OCI-LY1 (cell line): ENCODE results near the gene SYMPK.

Experiments
- H2AFZ ChIP-seq: fragments of 200-600 bp; sonication (generic), shearing (Covaris generic); 2 replicates; pipeline ENCODE4 v1.6.0; 2014; ENCODE audit warnings: antibody characterized with exemption, mild to moderate bottlenecking, low read length
- H3F3A ChIP-seq: fragments of 200-600 bp; sonication (generic), shearing (Covaris generic); 2 replicates; pipeline ENCODE4 v1.6.0; 2014; ENCODE audit warnings: mild to moderate bottlenecking, antibody characterized with exemption, low read length, moderate library complexity; ENCODE audit not compliant: insufficient read depth
- H3K27ac ChIP-seq: fragments of 200-600 bp; sonication (generic); 2 replicates; pipeline ENCODE4 v1.5.1; 2014; ENCODE audit warnings: low read length, mixed run types, mild to moderate bottlenecking, low read depth; ENCODE audit not compliant: poor library complexity, severe bottlenecking
- H3K27me3 ChIP-seq: fragments of 200-600 bp; sonication (generic); 2 replicates; pipeline ENCODE4 v1.6.0; 2014; ENCODE audit warnings: antibody characterized with exemption, mild to moderate bottlenecking, low read length, moderate library complexity; ENCODE audit not compliant: insufficient read depth
- H3K36me3 ChIP-seq: fragments of 200-600 bp; sonication (generic); 2 replicates; pipeline ENCODE4 v1.6.1; 2014; ENCODE audit warnings: mild to moderate bottlenecking, antibody characterized with exemption, low read length, moderate library complexity, mixed read lengths; ENCODE audit not compliant: insufficient read depth
- H3K4me1 ChIP-seq: fragments of 200-600 bp; sonication (generic); 2 replicates; pipeline ENCODE4 v1.5.1; 2014; ENCODE audit warnings: mild to moderate bottlenecking, low read length, moderate library complexity; ENCODE audit not compliant: insufficient read depth, severe bottlenecking
- H3K4me2 ChIP-seq: fragments of 200-600 bp; sonication (generic), shearing (Covaris generic); 2 replicates; pipeline ENCODE4 v1.6.1; 2014; ENCODE audit warnings: low read length
- H3K4me3 ChIP-seq: fragments of 200-600 bp; sonication (generic); 2 replicates; pipeline ENCODE4 v1.5.1; 2014; ENCODE audit warnings: low read length, low read depth, mild to moderate bottlenecking, mixed read lengths; ENCODE audit not compliant: poor library complexity, severe bottlenecking
- H3K79me2 ChIP-seq: fragments of 200-600 bp; shearing (Covaris generic); 2 replicates; pipeline ENCODE4 v1.6.1; 2016; ENCODE audit warnings: mixed run types, low read length, mixed read lengths; ENCODE audit not compliant: insufficient read depth
- H3K9ac ChIP-seq: fragments of 200-600 bp; sonication (generic), shearing (Covaris generic); 2 replicates; pipeline ENCODE4 v1.6.1; 2014; ENCODE audit warnings: mild to moderate bottlenecking, low read length, mixed read lengths
- H3K9me2 ChIP-seq: fragments of 200-600 bp; sonication (generic), shearing (Covaris generic); 2 replicates; pipeline ENCODE4 v1.6.1; 2014; ENCODE audit warnings: low read depth, mild to moderate bottlenecking, low read length, mixed read lengths
- H3K9me3 ChIP-seq: fragments of 200-600 bp; shearing (Covaris generic); 2 replicates; pipeline ENCODE4 v1.6.1; 2014; ENCODE audit warnings: low read length, mixed read lengths
- H4K20me1 ChIP-seq: fragments of 200-600 bp; sonication (generic), shearing (Covaris generic); 2 replicates; pipeline ENCODE4 v1.6.0; 2016; ENCODE audit warnings: mild to moderate bottlenecking, low read length; ENCODE audit not compliant: insufficient read depth
- EZH2 ChIP-seq: fragments of 200-600 bp; sonication (generic), shearing (Covaris generic); IDR thresholded peaks from 2 replicates; pipeline ENCODE4 v1.8.0; 2017; ENCODE audit warnings: borderline replicate concordance, mixed run types, mild to moderate bottlenecking, antibody characterized with exemption, low read length, moderate library complexity, mixed read lengths
- TF ChIP-seq, protein P1 (sequence below): fragments of 200-600 bp; sonication (generic), shearing (Covaris generic); IDR thresholded peaks from 2 replicates; pipeline ENCODE4 v1.5.1; 2017; ENCODE audit warnings: mild to moderate bottlenecking, antibody characterized with exemption, low read length, moderate library complexity, mixed read lengths

The SYMPK gene

DNA sequence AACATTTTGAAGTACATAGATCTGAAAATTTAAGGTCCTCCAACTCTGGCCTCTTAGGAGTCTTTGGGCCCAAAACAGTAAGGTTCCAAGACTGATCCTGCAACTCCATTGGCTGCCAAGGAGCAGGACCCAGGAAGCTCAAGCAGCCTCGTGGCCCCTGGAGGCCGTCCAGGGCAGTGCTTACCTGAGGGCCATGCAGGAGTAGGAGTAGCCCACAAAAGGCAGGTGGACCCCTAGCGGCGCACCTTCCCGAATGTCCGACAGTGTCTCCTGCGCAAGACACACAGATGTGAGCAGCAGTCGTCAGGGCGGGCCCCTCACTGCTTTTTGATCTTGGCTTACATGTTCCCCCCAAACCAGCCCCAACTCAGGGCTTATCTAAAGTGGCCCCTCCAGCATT, 88.2 kb downstream of the SYMPK start:
- H2AFZ ChIP-seq, result no peak overlapping the region
- H4K20me1 ChIP-seq, result no peaks in the 10 kb centered on the region
- peaks cover 39% of the 10 kb centered on the region for H3K4me1 ChIP-seq
- H3K27me3 ChIP-seq, result no peaks in the 10 kb centered on the region
- no peaks in the 10 kb centered on the region for H3K9me3 ChIP-seq
- no peak for TF ChIP-seq EZH2
- TF ChIP-seq, protein P1, sequence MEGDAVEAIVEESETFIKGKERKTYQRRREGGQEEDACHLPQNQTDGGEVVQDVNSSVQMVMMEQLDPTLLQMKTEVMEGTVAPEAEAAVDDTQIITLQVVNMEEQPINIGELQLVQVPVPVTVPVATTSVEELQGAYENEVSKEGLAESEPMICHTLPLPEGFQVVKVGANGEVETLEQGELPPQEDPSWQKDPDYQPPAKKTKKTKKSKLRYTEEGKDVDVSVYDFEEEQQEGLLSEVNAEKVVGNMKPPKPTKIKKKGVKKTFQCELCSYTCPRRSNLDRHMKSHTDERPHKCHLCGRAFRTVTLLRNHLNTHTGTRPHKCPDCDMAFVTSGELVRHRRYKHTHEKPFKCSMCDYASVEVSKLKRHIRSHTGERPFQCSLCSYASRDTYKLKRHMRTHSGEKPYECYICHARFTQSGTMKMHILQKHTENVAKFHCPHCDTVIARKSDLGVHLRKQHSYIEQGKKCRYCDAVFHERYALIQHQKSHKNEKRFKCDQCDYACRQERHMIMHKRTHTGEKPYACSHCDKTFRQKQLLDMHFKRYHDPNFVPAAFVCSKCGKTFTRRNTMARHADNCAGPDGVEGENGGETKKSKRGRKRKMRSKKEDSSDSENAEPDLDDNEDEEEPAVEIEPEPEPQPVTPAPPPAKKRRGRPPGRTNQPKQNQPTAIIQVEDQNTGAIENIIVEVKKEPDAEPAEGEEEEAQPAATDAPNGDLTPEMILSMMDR, result no peak
- H3K27ac ChIP-seq, result no peak overlapping the region
- H3K4me3 ChIP-seq, result no peak overlapping the region
- H3K79me2 ChIP-seq, result no peaks in the 10 kb centered on the region
- H3K4me2 ChIP-seq, result no peak overlapping the region
- H3K9ac ChIP-seq, result no peak overlapping the region
- H3K36me3 ChIP-seq, result 0 out of 2 replicates have a peak, but pooled peaks cover 4% of the 10 kb centered on the region
- H3K9me2 ChIP-seq, result no peaks in the 10 kb centered on the region
- no peaks in the 10 kb centered on the region for H3F3A ChIP-seq

DNA sequence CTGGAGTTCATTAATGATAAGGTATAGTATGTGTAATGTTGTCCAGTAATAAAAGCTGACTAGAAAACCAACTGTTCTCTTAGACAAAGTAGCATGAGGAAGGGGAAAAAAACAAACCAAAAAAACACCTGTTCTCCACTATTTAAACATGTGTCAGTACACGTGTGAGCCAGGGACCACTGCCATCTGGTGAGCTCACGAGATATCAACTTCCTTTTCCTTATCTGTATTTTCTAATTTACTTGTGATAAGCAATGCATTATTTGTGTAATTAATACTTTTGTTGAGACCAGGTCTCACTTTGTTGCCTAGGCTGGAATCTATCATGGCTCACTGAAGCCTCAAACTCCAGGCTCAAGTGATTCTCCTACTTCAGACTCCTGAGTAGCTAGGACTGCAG, 89.6 kb downstream of the SYMPK start:
- TF ChIP-seq, protein P1, result peak; percentile 11; the same call in 1 of the 2 replicates
- TF ChIP-seq EZH2, result no peak
- Histone ChIP-seq H3K27ac (peak overlapping the region; percentile 77), H3K79me2 (no peaks in the 10 kb centered on the region), H3K9me3 (no peaks in the 10 kb centered on the region), H3K4me1 (peaks cover 29% of the 10 kb centered on the region), H3F3A (no peaks in the 10 kb centered on the region), H4K20me1 (no peaks in the 10 kb centered on the region), H3K4me3 (no peak overlapping the region), H2AFZ (no peak overlapping the region), H3K36me3 (0 out of 2 replicates have a peak, but pooled peaks cover 4% of the 10 kb centered on the region), H3K27me3 (no peaks in the 10 kb centered on the region), H3K4me2 (no peak overlapping the region; the same call in 1 of the 2 replicates), H3K9ac (peak overlapping the region; percentile 27; the same call in 1 of the 2 replicates), H3K9me2 (no peaks in the 10 kb centered on the region)

DNA sequence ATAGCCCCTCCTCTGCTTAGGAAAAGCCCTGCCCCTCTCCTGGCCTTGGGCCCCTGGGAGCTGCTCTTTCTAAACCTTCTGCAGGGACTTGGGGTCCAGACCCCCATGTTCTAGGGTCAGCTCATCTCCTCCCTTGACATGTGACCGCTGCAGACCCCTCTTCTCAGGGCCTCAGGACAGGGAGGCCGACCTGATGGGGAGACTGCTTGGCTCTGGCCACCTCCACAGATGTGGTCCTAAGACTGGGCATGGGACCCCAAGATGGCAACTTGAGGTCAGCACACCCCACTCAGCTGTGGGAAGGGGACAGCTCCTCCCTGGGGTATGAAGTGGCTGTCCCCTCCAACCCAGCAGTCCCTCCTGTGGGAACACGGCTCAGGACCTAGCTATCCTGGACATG, 90.0 kb downstream of the SYMPK start:
- Histone ChIP-seq H3K4me1 (peaks cover 33% of the 10 kb centered on the region), H3K27me3 (no peaks in the 10 kb centered on the region), H3K79me2 (no peaks in the 10 kb centered on the region), H3K36me3 (0 out of 2 replicates have a peak, but pooled peaks cover 4% of the 10 kb centered on the region), H4K20me1 (no peaks in the 10 kb centered on the region), H3K4me3 (no peak overlapping the region), H3K27ac (peak overlapping the region; percentile 77), H3F3A (no peaks in the 10 kb centered on the region), H2AFZ (no peak overlapping the region), H3K9me2 (no peaks in the 10 kb centered on the region), H3K9ac (peak overlapping the region; percentile 8; the same call in 1 of the 2 replicates), H3K9me3 (no peaks in the 10 kb centered on the region), H3K4me2 (no peak overlapping the region; the same call in 1 of the 2 replicates)
- no peak for TF ChIP-seq EZH2
- TF ChIP-seq, protein P1, result no peak
